SIG-M5 treated with dmso at 0.1 percent for 504 hours (cell line): Measurements from ENCODE around the gene DRC1.

Experiments
- DNase-seq: peaks from one replicate; lab custom pipeline; 2025; ENCODE audit not compliant: unreplicated experiment; lab: John Stamatoyannopoulos, UW

DRC1 gene

GRCh38 chr2:26396734-26397298 lies 4.9 kb upstream of the DRC1 start:
- no peak for DNase-seq

GRCh38 chr2:26399771-26400376 lies 1.8 kb upstream of the DRC1 start:
- DNase-seq: no peak

- no peak for DNase-seq
Measured at GRCh38 chr2:26400723-26401122, 997 bp upstream of the DRC1 start.

- no peak for DNase-seq
Measured at GRCh38 chr2:26407526-26407925, 5.8 kb downstream of the DRC1 start.

GRCh38 chr2:26409785-26410184 lies 8.1 kb downstream of the DRC1 start:
- no peak for DNase-seq

- no peak for DNase-seq
Measured at GRCh38 chr2:26410764-26411243, 9.1 kb downstream of the DRC1 start.

- DNase-seq: no peak
Measured at GRCh38 chr2:26411419-26411818, 9.7 kb downstream of the DRC1 start.

GRCh38 chr2:26412091-26412673 lies 10.5 kb downstream of the DRC1 start:
- peak; percentile 87 for DNase-seq

- DNase-seq: no peak
Measured at GRCh38 chr2:26414311-26414710, 12.6 kb downstream of the DRC1 start.

GRCh38 chr2:26421961-26422360 lies 20.2 kb downstream of the DRC1 start:
- DNase-seq: no peak

- no peak for DNase-seq
Measured at GRCh38 chr2:26422947-26423629, 21.4 kb downstream of the DRC1 start.

- DNase-seq: no peak
Measured at GRCh38 chr2:26423750-26424149, 22.0 kb downstream of the DRC1 start.

- no peak for DNase-seq
Measured at GRCh38 chr2:26424221-26424620, 22.5 kb downstream of the DRC1 start.

- DNase-seq: no peak
Measured at GRCh38 chr2:26428846-26429245, 27.1 kb downstream of the DRC1 start.

GRCh38 chr2:26429779-26430578 lies 28.3 kb downstream of the DRC1 start:
- DNase-seq: no peak

- DNase-seq: no peak
Measured at GRCh38 chr2:26430826-26431225, 29.1 kb downstream of the DRC1 start.

GRCh38 chr2:26432363-26432762 lies 30.6 kb downstream of the DRC1 start:
- DNase-seq: no peak

GRCh38 chr2:26432859-26433258 lies 31.1 kb downstream of the DRC1 start:
- no peak for DNase-seq

- DNase-seq: no peak
Measured at GRCh38 chr2:26435106-26435505, 33.4 kb downstream of the DRC1 start.

GRCh38 chr2:26438526-26438925 lies 36.8 kb downstream of the DRC1 start:
- no peak for DNase-seq

- no peak for DNase-seq
Measured at GRCh38 chr2:26438926-26439325, 37.2 kb downstream of the DRC1 start.
